NCI-H345 treated with DMSO at 0.1 percent for 48 hours (cell line): ENCODE data around the gene PTPN1.

Experiments
- DNase-seq: peaks from one replicate; lab custom pipeline; 2025; ENCODE audit not compliant: unreplicated experiment; lab: John Stamatoyannopoulos, UW

The PTPN1 gene

GRCh38 chr20:50572938-50573777 lies 63.0 kb downstream of the PTPN1 start:
- DNase-seq: peak; percentile 48

- DNase-seq: no peak
Observed at GRCh38 chr20:50574108-50574507, 63.9 kb downstream of the PTPN1 start.

GRCh38 chr20:50574586-50574985 lies 64.4 kb downstream of the PTPN1 start:
- no peak for DNase-seq

- DNase-seq: peak; percentile 59
Observed at GRCh38 chr20:50575865-50576720, 65.9 kb downstream of the PTPN1 start.

- peak; percentile 71 for DNase-seq
Observed at GRCh38 chr20:50577175-50578018, 67.2 kb downstream of the PTPN1 start.

GRCh38 chr20:50578061-50578777 lies 68.0 kb downstream of the PTPN1 start:
- DNase-seq: no peak

- no peak for DNase-seq
Observed at GRCh38 chr20:50578778-50579165, 68.6 kb downstream of the PTPN1 start.

GRCh38 chr20:50579511-50579910 lies 69.3 kb downstream of the PTPN1 start:
- no peak for DNase-seq

GRCh38 chr20:50580016-50580747 lies 70.0 kb downstream of the PTPN1 start:
- DNase-seq: no peak

GRCh38 chr20:50580842-50581544 lies 70.8 kb downstream of the PTPN1 start:
- no peak for DNase-seq

- no peak for DNase-seq
Observed at GRCh38 chr20:50582092-50582491, 71.9 kb downstream of the PTPN1 start.

GRCh38 chr20:50582591-50583234 lies 72.5 kb downstream of the PTPN1 start:
- no peak for DNase-seq

GRCh38 chr20:50583442-50584150 lies 73.4 kb downstream of the PTPN1 start:
- DNase-seq: no peak

- no peak for DNase-seq
Observed at GRCh38 chr20:50584687-50585086, 74.5 kb downstream of the PTPN1 start.

GRCh38 chr20:50585214-50585613 lies 75.0 kb downstream of the PTPN1 start:
- DNase-seq: peak; percentile 44

- no peak for DNase-seq
Observed at GRCh38 chr20:50585678-50586077, 75.5 kb downstream of the PTPN1 start.

GRCh38 chr20:50586531-50587232 lies 76.5 kb downstream of the PTPN1 start:
- DNase-seq: peak; percentile 62
